GM12878 (cell line): ENCODE measurements around the gene TMEM237.

Experiments
- BCL3 ChIP-seq: IDR thresholded peaks from 2 replicates; pipeline ENCODE4 v1.6.1; 2011; ENCODE audit warnings: borderline replicate concordance, low read depth, mild to moderate bottlenecking, moderate library complexity, low read length; ENCODE audit not compliant: insufficient read depth, poor library complexity, severe bottlenecking
- CTCF ChIP-seq, 3 experiments: IDR thresholded peaks in 2 of 3; conservative IDR thresholded peaks in 1 of 3; 2 replicates each; pipeline ENCODE4 v1.5.1; 2011; ENCODE audit warnings: low read depth in 3 of 3, low read length in 3 of 3, mild to moderate bottlenecking in 3 of 3, control low read depth in 2 of 3, moderate library complexity in 2 of 3, inconsistent platforms in 1 of 3, mixed read lengths in 1 of 3; ENCODE audit not compliant: control insufficient read depth in 2 of 3, insufficient read depth in 1 of 3; ENCODE audit errors: extremely low read depth in 1 of 3

- TF ChIP-seq CTCF (IDR thresholded peaks at IDR 0.05 in 2 of 3, conservative IDR thresholded peaks at IDR 0.05 in 1 of 3; ENCODE audit: control insufficient read depth in 2 of 3, extremely low read depth in 1 of 3, insufficient read depth in 1 of 3, low read depth in 3 of 3, low read length in 3 of 3) = no peak
- TF ChIP-seq BCL3 = no peak
Measured at GRCh38 chr2:201572846-201573508, 70.3 kb downstream of the TMEM237 start.
